ENCODE data around the gene IRAK1BP1. TPM values are rescaled to one million over a fixed set of nuclear protein-coding genes. Genes with fewer than 3 reads are reported as not detected.

Gene IRAK1BP1
- total RNA-seq, 1 donor = 4.6 TPM

Other genes starting within 250 kb of the IRAK1BP1 start
- gene PHIP, start 210.7 kb downstream of the IRAK1BP1 start, total RNA-seq = 19.9 TPM